GM18499 (cell line): ENCODE results near the gene C2orf92.
"Not testable (repeated sequence)": the region's sequence is repeated elsewhere in the genome, so short reads cannot be mapped to it uniquely, and the experiment has no call there.

Experiments
- ATAC-seq: cut with Tn5 transposase; IDR thresholded peaks from one replicate; pipeline ENCODE4 v1.9.1; 2021; ENCODE audit warnings: moderate number of reproducible peaks; ENCODE audit not compliant: insufficient read depth, unreplicated experiment

C2orf92 gene

GRCh38 chr2:97659256-97660043, 10.1 kb upstream of the C2orf92 start:
- ATAC-seq, result no peak

- no peak for ATAC-seq
These were observed 9.3 kb upstream of the C2orf92 start for GRCh38 chr2:97660044-97660774.

GRCh38 chr2:97660775-97661389, 8.6 kb upstream of the C2orf92 start:
- no peak for ATAC-seq

- ATAC-seq, result no peak
These were observed 7.6 kb upstream of the C2orf92 start for GRCh38 chr2:97661927-97662326.

GRCh38 chr2:97662386-97662894, 7.1 kb upstream of the C2orf92 start:
- ATAC-seq, result no peak

GRCh38 chr2:97662895-97663625, 6.5 kb upstream of the C2orf92 start:
- ATAC-seq, result peak; percentile 20

- no peak for ATAC-seq
These were observed 5.9 kb upstream of the C2orf92 start for GRCh38 chr2:97663626-97663961.

- peak; percentile 70 for ATAC-seq
These were observed 5.4 kb upstream of the C2orf92 start, which contains the start of gene ACTR1B for GRCh38 chr2:97663962-97664635. Gene ACTR1B (minus strand): TSS chr2:97664044. CDS start chr2:97663890, 154 bp downstream.

- ATAC-seq, result no peak
These were observed 4.9 kb upstream of the C2orf92 start for GRCh38 chr2:97664636-97664970.

- ATAC-seq, result no peak
These were observed 958 bp downstream of the C2orf92 start for GRCh38 chr2:97670471-97670870.

- ATAC-seq, result no peak
These were observed 2.0 kb downstream of the C2orf92 start for GRCh38 chr2:97671526-97671925.

GRCh38 chr2:97672606-97673140, 3.2 kb downstream of the C2orf92 start:
- not testable (repeated sequence) for ATAC-seq

- ATAC-seq, result no peak
These were observed 3.8 kb downstream of the C2orf92 start for GRCh38 chr2:97673182-97673914.

- ATAC-seq, result no peak
These were observed 4.4 kb downstream of the C2orf92 start for GRCh38 chr2:97673915-97674283.

- ATAC-seq, result no peak
These were observed 6.1 kb downstream of the C2orf92 start for GRCh38 chr2:97675430-97676113.

GRCh38 chr2:97676620-97677019, 7.1 kb downstream of the C2orf92 start:
- ATAC-seq, result no peak

GRCh38 chr2:97677480-97677879, 8.0 kb downstream of the C2orf92 start:
- no peak for ATAC-seq

GRCh38 chr2:97678298-97678697, 8.8 kb downstream of the C2orf92 start:
- ATAC-seq, result no peak

GRCh38 chr2:97687235-97687634, 17.7 kb downstream of the C2orf92 start:
- not testable (repeated sequence) for ATAC-seq
